SK-N-SH (cell line): ENCODE measurements around the gene LRP1-AS. TPM values are rescaled to one million over a fixed set of nuclear protein-coding genes. Genes with fewer than 3 reads are reported as not detected.

ENCODE experiments used
- CTCF ChIA-PET: fragments of 300-600, 350-600 bp; formaldehyde crosslinking; extraction: SDS; loops from one replicate; lab custom pipeline; 2021; lab: Yijun Ruan, JAX
- POLR2A ChIA-PET: fragments of 350-600 bp; sonication (Branson Sonifier 250); formaldehyde crosslinking; extraction: SDS; loops from one replicate; lab custom pipeline; 2020; ENCODE audit warnings: antibody characterized with exemption, inconsistent platforms; lab: Yijun Ruan, JAX
- DNase-seq: peaks from one replicate; pipeline ENCODE4 v3.0.0; 2012
- H2AFZ ChIP-seq: fragments of 200-600 bp; sonication (generic); 2 replicates; pipeline ENCODE4 v1.8.1; 2016; ENCODE audit warnings: antibody characterized with exemption, mild to moderate bottlenecking, low read depth
- H3F3A ChIP-seq: fragments of 200-600 bp; sonication (generic); replicated peaks from 2 replicates; pipeline ENCODE3; 2016; ENCODE audit warnings: antibody characterized with exemption, mild to moderate bottlenecking; ENCODE audit not compliant: insufficient read depth
- H3K27ac ChIP-seq, 2 experiments: fragments of 200-500 bp in 1 of 2; fragments of 200-600 bp in 1 of 2; sonication (Bioruptor generic) in 1 of 2; sonication (generic), shearing (Covaris generic) in 1 of 2; 2 replicates each; pipeline versions ENCODE4 v1.5.1 to v1.6.1; 2014 to 2016; ENCODE audit warnings: low read depth in 2 of 2, inconsistent platforms in 1 of 2, low read length in 1 of 2, mild to moderate bottlenecking in 1 of 2, mixed read lengths in 1 of 2
- H3K27me3 ChIP-seq: fragments of 200-600 bp; sonication (generic), shearing (Covaris generic); 2 replicates; pipeline ENCODE4 v1.6.1; 2016; ENCODE audit warnings: mixed run types; ENCODE audit not compliant: insufficient read depth
- H3K36me3 ChIP-seq, 2 experiments: fragments of 200-500 bp in 1 of 2; fragments of 200-600 bp in 1 of 2; sonication (Bioruptor generic) in 1 of 2; sonication (generic) in 1 of 2; replicated peaks in 1 of 2; 2 replicates each; pipeline versions ENCODE3 to v1.5.1; 2014 to 2016; ENCODE audit warnings: low read length in 1 of 2, mild to moderate bottlenecking in 1 of 2; ENCODE audit not compliant: insufficient read depth in 2 of 2, control insufficient read depth in 1 of 2
- H3K4me1 ChIP-seq, 2 experiments: fragments of 200-500 bp in 1 of 2; fragments of 200-600 bp in 1 of 2; sonication (Bioruptor generic) in 1 of 2; sonication (generic), shearing (Covaris generic) in 1 of 2; 2 replicates each; pipeline versions ENCODE4 v1.5.1 to v1.6.1; 2014 to 2016; ENCODE audit warnings: low read depth in 1 of 2, low read length in 1 of 2, mixed run types in 1 of 2; ENCODE audit not compliant: insufficient read depth in 2 of 2, control insufficient read depth in 1 of 2
- H3K4me2 ChIP-seq: fragments of 200-600 bp; sonication (generic), shearing (Covaris generic); 2 replicates; pipeline ENCODE4 v1.6.1; 2017; ENCODE audit warnings: mixed run types
- H3K4me3 ChIP-seq, 2 experiments: fragments of 200-500 bp in 1 of 2; fragments of 200-600 bp in 1 of 2; sonication (Bioruptor generic) in 1 of 2; sonication (generic), shearing (Covaris generic) in 1 of 2; 2 replicates each; pipeline versions ENCODE4 v1.5.1 to v1.8.1; 2014 to 2016; ENCODE audit warnings: low read depth in 2 of 2, inconsistent platforms in 1 of 2, low read length in 1 of 2, mild to moderate bottlenecking in 1 of 2, mixed read lengths in 1 of 2, moderate library complexity in 1 of 2
- H3K79me2 ChIP-seq: fragments of 200-600 bp; sonication (generic); 2 replicates; pipeline ENCODE4 v1.8.1; 2017; ENCODE audit warnings: mild to moderate bottlenecking; ENCODE audit not compliant: insufficient read depth
- H3K9ac ChIP-seq: fragments of 200-600 bp; sonication (generic); 2 replicates; pipeline ENCODE4 v1.6.1; 2017; ENCODE audit warnings: mixed run types
- H3K9me2 ChIP-seq: fragments of 200-600 bp; sonication (generic); 2 replicates; pipeline ENCODE4 v1.6.1; 2017; ENCODE audit warnings: mixed run types
- H3K9me3 ChIP-seq: fragments of 200-600 bp; sonication (generic); 2 replicates; pipeline ENCODE4 v1.6.1; 2017; ENCODE audit warnings: mixed run types, mild to moderate bottlenecking, moderate library complexity
- H4K20me1 ChIP-seq: fragments of 200-600 bp; sonication (generic); 2 replicates; pipeline ENCODE4 v1.6.1; 2017; ENCODE audit warnings: mild to moderate bottlenecking, mixed run types; ENCODE audit not compliant: insufficient read depth
- CHD2 ChIP-seq: fragments of 150-350 bp; IDR thresholded peaks from 2 replicates; pipeline ENCODE4 v1.6.1; 2018; ENCODE audit warnings: low read length; ENCODE audit not compliant: partially characterized antibody
- ELF1 ChIP-seq: IDR thresholded peaks from 2 replicates; pipeline ENCODE4 v1.4.0; 2012
- FOSL2 ChIP-seq: IDR thresholded peaks from 2 replicates; pipeline ENCODE4 v1.4.0; 2012; ENCODE audit warnings: low read depth, mild to moderate bottlenecking, moderate library complexity, borderline replicate concordance
- FOXM1 ChIP-seq: IDR thresholded peaks from 2 replicates; pipeline ENCODE4 v1.4.0; 2012; ENCODE audit warnings: low read depth, mild to moderate bottlenecking
- GABPA ChIP-seq: IDR thresholded peaks from 2 replicates; pipeline ENCODE4 v1.4.0; 2012; ENCODE audit warnings: low read depth, mild to moderate bottlenecking
- JUND ChIP-seq: IDR thresholded peaks from 2 replicates; pipeline ENCODE4 v1.4.0; 2012
- MEF2A ChIP-seq: IDR thresholded peaks from 2 replicates; pipeline ENCODE4 v1.4.0; 2012; ENCODE audit warnings: low read depth, borderline replicate concordance
- MXI1 ChIP-seq: IDR thresholded peaks from 2 replicates; pipeline ENCODE4 v1.6.1; 2012; ENCODE audit warnings: mild to moderate bottlenecking, low read depth, low read length, improper control_type of control experiment
- NRF1 ChIP-seq: IDR thresholded peaks from 2 replicates; pipeline ENCODE4 v1.6.1; 2012; ENCODE audit warnings: low read depth, mild to moderate bottlenecking, low read length
- RXRA ChIP-seq: IDR thresholded peaks from 2 replicates; pipeline ENCODE4 v1.4.0; 2012; ENCODE audit warnings: low read depth, mild to moderate bottlenecking, borderline replicate concordance
- SIN3A ChIP-seq: IDR thresholded peaks from 2 replicates; pipeline ENCODE4 v1.6.1; 2012; ENCODE audit warnings: low read depth, mild to moderate bottlenecking, low read length, moderate library complexity, borderline replicate concordance
- SMC3 ChIP-seq: IDR thresholded peaks from 2 replicates; pipeline ENCODE4 v1.6.1; 2012; ENCODE audit warnings: low read depth, low read length, improper control_type of control experiment
- TAF1 ChIP-seq: IDR thresholded peaks from 2 replicates; pipeline ENCODE4 v1.6.1; 2012; ENCODE audit warnings: low read depth, mild to moderate bottlenecking, low read length, moderate library complexity, borderline replicate concordance
- TCF12 ChIP-seq: IDR thresholded peaks from 2 replicates; pipeline ENCODE4 v1.4.0; 2012
- USF1 ChIP-seq: IDR thresholded peaks from 2 replicates; pipeline ENCODE4 v1.4.0; 2012; ENCODE audit warnings: low read depth, borderline replicate concordance
- USF2 ChIP-seq: fragments of 150-350 bp; IDR thresholded peaks from 2 replicates; pipeline ENCODE4 v1.6.1; 2017; ENCODE audit warnings: antibody characterized with exemption, low read length, low read depth, borderline replicate concordance
- WGBS: methylation state at CpG from one replicate; pipeline ENCODE4 v1.1.6; 2017; ENCODE audit warnings: low lambda C conversion rate; 5-methylcytosine and 5-hydroxymethylcytosine counted together
- polyA plus RNA-seq, 3 experiments: library from polyadenylated mRNA; depleted of rRNA; stranded (reverse); fragments of >200 nt; gene quantifications; 2 replicates each; pipeline ENCODE4 v1.2.3, GENCODE V29; 2012
- TF ChIP-seq, protein P1 (sequence below): IDR thresholded peaks from 2 replicates; pipeline ENCODE4 v1.6.1; 2012; ENCODE audit warnings: mild to moderate bottlenecking, low read depth, low read length, moderate library complexity

Gene LRP1-AS
- polyA plus RNA-seq, 1 of the 3 experiments (the other 2 are of a cell fraction) = not detected

- H3K9ac ChIP-seq = no peak overlapping the region
- whole genome bisulfite sequencing = 86% methylated on average over 5 of the region's 25 CpGs
- no peak overlapping the region for H2AFZ ChIP-seq
- no peaks in the 10 kb centered on the region for H4K20me1 ChIP-seq
- DNase-seq = no peak
- no peaks in the 10 kb centered on the region for H3K79me2 ChIP-seq
- H3K36me3 ChIP-seq = peaks cover 18 to 79% of the 10 kb centered on the region in 2 experiments
- H3F3A ChIP-seq = peaks cover 13% of the 10 kb centered on the region
- H3K27me3 ChIP-seq = no peaks in the 10 kb centered on the region
- H3K9me3 ChIP-seq = no peaks in the 10 kb centered on the region
- H3K9me2 ChIP-seq = no peaks in the 10 kb centered on the region
- no peak overlapping the region for H3K27ac ChIP-seq
- ChIA-PET CTCF (interaction anchor here (1.0 to 31.5 kb wide), 6 partner anchors 25 to 116 kb away, joined by 3 to 616 read pairs (median 66); partner anchors contain the start of genes LRP1, LRP1-AS and STAT6), POLR2A (no interaction called here)
- H3K4me3 ChIP-seq = no peak overlapping the region
- no peak overlapping the region for H3K4me2 ChIP-seq
- TF ChIP-seq GABPA (no peak), ELF1 (no peak), TCF12 (no peak), CHD2 (no peak), MXI1 (no peak), FOXM1 (no peak), RXRA (no peak), MEF2A (no peak), USF2 (no peak), TAF1 (no peak), JUND (no peak), USF1 (no peak), SIN3A (no peak), SMC3 (no peak), NRF1 (no peak), FOSL2 (no peak)
- TF ChIP-seq, protein P1, sequence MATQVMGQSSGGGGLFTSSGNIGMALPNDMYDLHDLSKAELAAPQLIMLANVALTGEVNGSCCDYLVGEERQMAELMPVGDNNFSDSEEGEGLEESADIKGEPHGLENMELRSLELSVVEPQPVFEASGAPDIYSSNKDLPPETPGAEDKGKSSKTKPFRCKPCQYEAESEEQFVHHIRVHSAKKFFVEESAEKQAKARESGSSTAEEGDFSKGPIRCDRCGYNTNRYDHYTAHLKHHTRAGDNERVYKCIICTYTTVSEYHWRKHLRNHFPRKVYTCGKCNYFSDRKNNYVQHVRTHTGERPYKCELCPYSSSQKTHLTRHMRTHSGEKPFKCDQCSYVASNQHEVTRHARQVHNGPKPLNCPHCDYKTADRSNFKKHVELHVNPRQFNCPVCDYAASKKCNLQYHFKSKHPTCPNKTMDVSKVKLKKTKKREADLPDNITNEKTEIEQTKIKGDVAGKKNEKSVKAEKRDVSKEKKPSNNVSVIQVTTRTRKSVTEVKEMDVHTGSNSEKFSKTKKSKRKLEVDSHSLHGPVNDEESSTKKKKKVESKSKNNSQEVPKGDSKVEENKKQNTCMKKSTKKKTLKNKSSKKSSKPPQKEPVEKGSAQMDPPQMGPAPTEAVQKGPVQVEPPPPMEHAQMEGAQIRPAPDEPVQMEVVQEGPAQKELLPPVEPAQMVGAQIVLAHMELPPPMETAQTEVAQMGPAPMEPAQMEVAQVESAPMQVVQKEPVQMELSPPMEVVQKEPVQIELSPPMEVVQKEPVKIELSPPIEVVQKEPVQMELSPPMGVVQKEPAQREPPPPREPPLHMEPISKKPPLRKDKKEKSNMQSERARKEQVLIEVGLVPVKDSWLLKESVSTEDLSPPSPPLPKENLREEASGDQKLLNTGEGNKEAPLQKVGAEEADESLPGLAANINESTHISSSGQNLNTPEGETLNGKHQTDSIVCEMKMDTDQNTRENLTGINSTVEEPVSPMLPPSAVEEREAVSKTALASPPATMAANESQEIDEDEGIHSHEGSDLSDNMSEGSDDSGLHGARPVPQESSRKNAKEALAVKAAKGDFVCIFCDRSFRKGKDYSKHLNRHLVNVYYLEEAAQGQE = no peak
- H3K4me1 ChIP-seq = no peaks in the 10 kb centered on the region
These were observed 38.0 kb upstream of the LRP1-AS start for GRCh38 chr12:57185403-57185802.
